Measurements from ENCODE around the gene SCYGR2.
"Not testable (repeated sequence)": the region's sequence is repeated elsewhere in the genome, so short reads cannot be mapped to it uniquely, and the experiment has no call there.

Gene SCYGR2

GRCh38 chr2:227598835-227599503, at the start of gene SCYGR2:
Gene SCYGR2 (plus strand): TSS chr2:227598893. CDS start chr2:227598893, 0 bp downstream.
- not testable (repeated sequence) for DNase-seq (ENCODE audit: low read depth in 2 of 2)

GRCh38 chr2:227551836-227552235, 46.9 kb upstream of the SCYGR2 start:
- no peak for DNase-seq (ENCODE audit: low read depth in 2 of 2)

- DNase-seq (ENCODE audit: low read depth in 2 of 2) = no peak
These were observed 36.1 kb upstream of the SCYGR2 start for GRCh38 chr2:227562581-227562980.

- no peak for DNase-seq (ENCODE audit: low read depth in 2 of 2)
These were observed 33.6 kb upstream of the SCYGR2 start for GRCh38 chr2:227565080-227565479.

- no peak for DNase-seq (ENCODE audit: low read depth in 2 of 2)
These were observed 32.7 kb upstream of the SCYGR2 start for GRCh38 chr2:227566012-227566411.

GRCh38 chr2:227568852-227569169, 29.9 kb upstream of the SCYGR2 start:
- DNase-seq (ENCODE audit: low read depth in 2 of 2) = no peak

- DNase-seq (ENCODE audit: low read depth in 2 of 2) = no peak
These were observed 28.1 kb upstream of the SCYGR2 start for GRCh38 chr2:227570615-227571014.

- DNase-seq (ENCODE audit: low read depth in 2 of 2) = no peak
These were observed 22.6 kb upstream of the SCYGR2 start for GRCh38 chr2:227576110-227576509.

GRCh38 chr2:227576812-227577211, 21.9 kb upstream of the SCYGR2 start:
- DNase-seq (ENCODE audit: low read depth in 2 of 2) = no peak

GRCh38 chr2:227577555-227577954, 21.1 kb upstream of the SCYGR2 start:
- no peak for DNase-seq (ENCODE audit: low read depth in 2 of 2)

GRCh38 chr2:227578642-227579041, 20.1 kb upstream of the SCYGR2 start:
- DNase-seq (ENCODE audit: low read depth in 2 of 2) = no peak

GRCh38 chr2:227579791-227580190, 18.9 kb upstream of the SCYGR2 start:
- DNase-seq (ENCODE audit: low read depth in 2 of 2) = no peak

GRCh38 chr2:227582369-227582768, 16.3 kb upstream of the SCYGR2 start:
- no peak for DNase-seq (ENCODE audit: low read depth in 2 of 2)

- DNase-seq (ENCODE audit: low read depth in 2 of 2) = no peak
These were observed 5.9 kb upstream of the SCYGR2 start for GRCh38 chr2:227592694-227593387.

GRCh38 chr2:227595797-227596196, 2.9 kb upstream of the SCYGR2 start:
- no peak for DNase-seq (ENCODE audit: low read depth in 2 of 2)

- no peak for DNase-seq (ENCODE audit: low read depth in 2 of 2)
These were observed 1.7 kb upstream of the SCYGR2 start for GRCh38 chr2:227597036-227597435.

- DNase-seq (ENCODE audit: low read depth in 2 of 2) = no peak
These were observed 695 bp upstream of the SCYGR2 start for GRCh38 chr2:227597998-227598397.

- no peak for DNase-seq (ENCODE audit: low read depth in 2 of 2)
These were observed 3.7 kb downstream of the SCYGR2 start for GRCh38 chr2:227602358-227602757.

GRCh38 chr2:227606476-227606875, 7.8 kb downstream of the SCYGR2 start:
- no peak for DNase-seq (ENCODE audit: low read depth in 2 of 2)

GRCh38 chr2:227607941-227608340, 9.2 kb downstream of the SCYGR2 start:
- no peak for DNase-seq (ENCODE audit: low read depth in 2 of 2)

GRCh38 chr2:227608561-227609338, 10.1 kb downstream of the SCYGR2 start:
- no peak for DNase-seq (ENCODE audit: low read depth in 2 of 2)

- no peak for DNase-seq (ENCODE audit: low read depth in 2 of 2)
These were observed 11.4 kb downstream of the SCYGR2 start for GRCh38 chr2:227610123-227610522.

All from stimulated activated CD4-positive, alpha-beta T cell treated with anti-CD3 and anti-CD28 coated beads, Interleukin-1b, Interleukin-23, amount 100 ng/mL, for 4 hours (primary cell).